Panc1 (cell line): ENCODE data around the gene NUBP2. TPM values are rescaled to one million over a fixed set of nuclear protein-coding genes. Genes with fewer than 3 reads are reported as not detected.

ENCODE experiments used
- ATAC-seq: fragments of 200-7000 bp; cut with Tn5 transposase; 2 replicates; pipeline ENCODE4 v1.9.1; 2020; ENCODE audit warnings: mild to moderate bottlenecking, moderate library complexity
- BruUV-seq: library from RNA; stranded (reverse); fragments of 400-500 nt; replicated peaks from 2 replicates; lab custom pipeline; 2021; lab: Mats Ljungman, UMichigan
- CTCF ChIA-PET: fragments of 300-600 bp; sonication (Branson Sonifier 250); formaldehyde crosslinking; loops from one replicate; lab custom pipeline; 2022; ENCODE audit warnings: antibody characterized with exemption; lab: Charles Lee
- POLR2A ChIA-PET: fragments of 300-600 bp; sonication (Branson Sonifier 250); formaldehyde crosslinking; loops from one replicate; lab custom pipeline; 2022; ENCODE audit warnings: antibody characterized with exemption; lab: Charles Lee
- DNase-seq: peaks from one replicate; pipeline ENCODE4 v3.0.0-alpha.2; 2010; ENCODE audit warnings: low read depth, low spot score
- H3K27ac ChIP-seq: 2 replicates; pipeline ENCODE4 v1.5.1; 2011; ENCODE audit warnings: mild to moderate bottlenecking, low read length, inconsistent platforms
- H3K27me3 ChIP-seq: fragments of 200-500 bp; sonication (Bioruptor generic); 2 replicates; pipeline ENCODE4 v1.6.0; 2014; ENCODE audit warnings: low read length, inconsistent platforms; ENCODE audit not compliant: control insufficient read depth, insufficient read depth
- H3K36me3 ChIP-seq: fragments of 200-500 bp; sonication (Bioruptor generic); 2 replicates; pipeline ENCODE4 v1.5.1; 2014; ENCODE audit warnings: inconsistent platforms, mild to moderate bottlenecking, low read length, moderate library complexity; ENCODE audit not compliant: control insufficient read depth, insufficient read depth
- H3K4me1 ChIP-seq: 2 replicates; pipeline ENCODE4 v1.5.1; 2011; ENCODE audit warnings: inconsistent platforms, mild to moderate bottlenecking, low read length, moderate library complexity; ENCODE audit not compliant: control insufficient read depth, insufficient read depth
- H3K4me3 ChIP-seq, 2 experiments: 2 replicates each; pipeline ENCODE4 v1.5.1; 2011 to 2012; ENCODE audit warnings: low read depth in 2 of 2, low read length in 2 of 2, mild to moderate bottlenecking in 2 of 2, inconsistent platforms in 1 of 2, moderate library complexity in 1 of 2
- H3K9me3 ChIP-seq: fragments of 200-500 bp; sonication (Bioruptor generic); 2 replicates; pipeline ENCODE4 v1.5.1; 2014; ENCODE audit warnings: low read depth, mild to moderate bottlenecking, inconsistent platforms, low read length, moderate library complexity; ENCODE audit not compliant: control insufficient read depth, insufficient read depth
- POLR2AphosphoS5 ChIP-seq: IDR thresholded peaks from 2 replicates; pipeline ENCODE4 v1.6.1; 2012; ENCODE audit warnings: mild to moderate bottlenecking, low read depth, low read length, moderate library complexity
- SIN3A ChIP-seq: IDR thresholded peaks from 2 replicates; pipeline ENCODE4 v1.6.1; 2012; ENCODE audit warnings: low read depth, mild to moderate bottlenecking, low read length, moderate library complexity, borderline replicate concordance; ENCODE audit not compliant: insufficient read depth
- TCF7L2 ChIP-seq: IDR thresholded peaks from 2 replicates; pipeline ENCODE4 v1.6.1; 2011; ENCODE audit warnings: mild to moderate bottlenecking, low read depth, low read length, inconsistent platforms
- in situ Hi-C: cut with HindIII; loops from 2 replicates; pipeline ENCODE4 v1.10.0; 2016; ENCODE audit warnings: low sequenced_read_pairs, low pct_unique_long_range_greater_than_20kb
- intact Hi-C: fragments of 100-400 bp; cut with micrococcal nuclease; formaldehyde crosslinking; loops from one replicate; pipeline ENCODE4 v1.10.0; 2022; ENCODE audit not compliant: unreplicated experiment
- total RNA-seq: library from RNA; stranded (reverse); gene quantifications from one replicate; pipeline ENCODE4 v1.2.1, GENCODE V29; 2021; ENCODE audit not compliant: unreplicated experiment
- TF ChIP-seq, protein P1 (sequence below), 2 experiments: IDR thresholded peaks; 2 replicates each; pipeline ENCODE4 v1.6.1; 2011 to 2012; ENCODE audit warnings: low read depth in 2 of 2, control low read depth in 1 of 2, low read length in 1 of 2, mild to moderate bottlenecking in 1 of 2, moderate library complexity in 1 of 2; ENCODE audit not compliant: insufficient read depth in 1 of 2
- TF ChIP-seq, protein P2 (sequence below): fragments of 450-650 bp; IDR thresholded peaks from 2 replicates; pipeline ENCODE4 v1.5.1; 2017; ENCODE audit warnings: mild to moderate bottlenecking

NUBP2 gene
- total RNA-seq, 1 experiment from 2014 or later, result 85.8 TPM

DNA sequence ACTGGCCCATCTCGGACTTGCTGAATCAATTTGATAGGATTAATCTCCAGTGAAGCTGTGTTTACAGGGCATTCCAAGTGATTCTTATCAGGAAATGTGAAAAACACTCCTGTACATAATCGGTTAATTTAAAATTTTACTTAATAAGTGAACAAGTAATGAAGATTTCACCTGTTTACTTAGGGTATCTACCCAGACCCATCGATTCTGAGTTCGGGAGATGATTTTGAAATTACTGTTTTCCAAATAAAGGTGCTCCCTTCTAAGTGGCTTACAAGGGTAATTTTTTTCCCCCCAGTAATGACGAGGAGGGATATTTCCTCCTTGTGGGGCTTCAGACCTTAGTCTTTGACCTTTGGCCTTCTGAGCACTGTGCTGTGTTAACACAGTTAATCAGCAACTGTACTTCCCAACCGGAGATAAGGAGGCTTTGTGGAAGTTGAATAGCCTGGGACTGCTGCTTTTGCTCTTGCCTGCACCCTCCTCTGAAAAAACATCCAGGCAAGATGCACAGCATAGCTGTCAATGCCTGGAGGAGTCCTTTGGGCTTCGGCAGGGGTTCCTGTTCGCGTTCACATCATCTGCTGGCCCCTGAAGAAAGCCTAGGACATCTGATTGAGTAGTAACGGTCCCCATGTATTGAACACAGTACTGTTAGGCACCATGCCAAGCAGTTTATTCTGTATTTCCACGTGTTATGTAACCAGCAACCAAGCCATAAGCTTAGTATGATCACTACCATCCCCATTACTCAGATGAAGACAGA lies 46.1 kb downstream of the NUBP2 start:
- intact Hi-C loops, result no loop called here
- Histone ChIP-seq H3K4me1 (peaks cover 17% of the 10 kb centered on the region), H3K4me3 (peak overlapping the region; percentile 99 to 100), H3K9me3 (no peaks in the 10 kb centered on the region), H3K27ac (peak overlapping the region; percentile 80), H3K36me3 (peaks cover 8% of the 10 kb centered on the region; the same call in 1 of the 2 replicates), H3K27me3 (no peaks in the 10 kb centered on the region)
- DNase-seq (no peak), ATAC-seq (no peak)
- no peak for TF ChIP-seq POLR2AphosphoS5
- TF ChIP-seq, protein P1, sequence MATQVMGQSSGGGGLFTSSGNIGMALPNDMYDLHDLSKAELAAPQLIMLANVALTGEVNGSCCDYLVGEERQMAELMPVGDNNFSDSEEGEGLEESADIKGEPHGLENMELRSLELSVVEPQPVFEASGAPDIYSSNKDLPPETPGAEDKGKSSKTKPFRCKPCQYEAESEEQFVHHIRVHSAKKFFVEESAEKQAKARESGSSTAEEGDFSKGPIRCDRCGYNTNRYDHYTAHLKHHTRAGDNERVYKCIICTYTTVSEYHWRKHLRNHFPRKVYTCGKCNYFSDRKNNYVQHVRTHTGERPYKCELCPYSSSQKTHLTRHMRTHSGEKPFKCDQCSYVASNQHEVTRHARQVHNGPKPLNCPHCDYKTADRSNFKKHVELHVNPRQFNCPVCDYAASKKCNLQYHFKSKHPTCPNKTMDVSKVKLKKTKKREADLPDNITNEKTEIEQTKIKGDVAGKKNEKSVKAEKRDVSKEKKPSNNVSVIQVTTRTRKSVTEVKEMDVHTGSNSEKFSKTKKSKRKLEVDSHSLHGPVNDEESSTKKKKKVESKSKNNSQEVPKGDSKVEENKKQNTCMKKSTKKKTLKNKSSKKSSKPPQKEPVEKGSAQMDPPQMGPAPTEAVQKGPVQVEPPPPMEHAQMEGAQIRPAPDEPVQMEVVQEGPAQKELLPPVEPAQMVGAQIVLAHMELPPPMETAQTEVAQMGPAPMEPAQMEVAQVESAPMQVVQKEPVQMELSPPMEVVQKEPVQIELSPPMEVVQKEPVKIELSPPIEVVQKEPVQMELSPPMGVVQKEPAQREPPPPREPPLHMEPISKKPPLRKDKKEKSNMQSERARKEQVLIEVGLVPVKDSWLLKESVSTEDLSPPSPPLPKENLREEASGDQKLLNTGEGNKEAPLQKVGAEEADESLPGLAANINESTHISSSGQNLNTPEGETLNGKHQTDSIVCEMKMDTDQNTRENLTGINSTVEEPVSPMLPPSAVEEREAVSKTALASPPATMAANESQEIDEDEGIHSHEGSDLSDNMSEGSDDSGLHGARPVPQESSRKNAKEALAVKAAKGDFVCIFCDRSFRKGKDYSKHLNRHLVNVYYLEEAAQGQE (IDR thresholded peaks at IDR 0.05; ENCODE audit: insufficient read depth in 1 of 2, low read depth in 2 of 2, low read length in 1 of 2), result no peak
- TF ChIP-seq SIN3A, result no peak
- TF ChIP-seq, protein P2, sequence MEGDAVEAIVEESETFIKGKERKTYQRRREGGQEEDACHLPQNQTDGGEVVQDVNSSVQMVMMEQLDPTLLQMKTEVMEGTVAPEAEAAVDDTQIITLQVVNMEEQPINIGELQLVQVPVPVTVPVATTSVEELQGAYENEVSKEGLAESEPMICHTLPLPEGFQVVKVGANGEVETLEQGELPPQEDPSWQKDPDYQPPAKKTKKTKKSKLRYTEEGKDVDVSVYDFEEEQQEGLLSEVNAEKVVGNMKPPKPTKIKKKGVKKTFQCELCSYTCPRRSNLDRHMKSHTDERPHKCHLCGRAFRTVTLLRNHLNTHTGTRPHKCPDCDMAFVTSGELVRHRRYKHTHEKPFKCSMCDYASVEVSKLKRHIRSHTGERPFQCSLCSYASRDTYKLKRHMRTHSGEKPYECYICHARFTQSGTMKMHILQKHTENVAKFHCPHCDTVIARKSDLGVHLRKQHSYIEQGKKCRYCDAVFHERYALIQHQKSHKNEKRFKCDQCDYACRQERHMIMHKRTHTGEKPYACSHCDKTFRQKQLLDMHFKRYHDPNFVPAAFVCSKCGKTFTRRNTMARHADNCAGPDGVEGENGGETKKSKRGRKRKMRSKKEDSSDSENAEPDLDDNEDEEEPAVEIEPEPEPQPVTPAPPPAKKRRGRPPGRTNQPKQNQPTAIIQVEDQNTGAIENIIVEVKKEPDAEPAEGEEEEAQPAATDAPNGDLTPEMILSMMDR, result no peak
- no peak for TF ChIP-seq TCF7L2
- in situ Hi-C loops, result no loop called here
- CTCF ChIA-PET, result interaction anchor here (0.6 kb wide), 1 partner anchor 94 kb away, joined by 3 read pairs; no protein-coding TSS in a partner anchor
- POLR2A ChIA-PET, result interaction anchor here (0.7 kb wide), 1 partner anchor 15 kb away, joined by 3 read pairs; no protein-coding TSS in a partner anchor
- BruUV-seq, result no TSS peak

DNA sequence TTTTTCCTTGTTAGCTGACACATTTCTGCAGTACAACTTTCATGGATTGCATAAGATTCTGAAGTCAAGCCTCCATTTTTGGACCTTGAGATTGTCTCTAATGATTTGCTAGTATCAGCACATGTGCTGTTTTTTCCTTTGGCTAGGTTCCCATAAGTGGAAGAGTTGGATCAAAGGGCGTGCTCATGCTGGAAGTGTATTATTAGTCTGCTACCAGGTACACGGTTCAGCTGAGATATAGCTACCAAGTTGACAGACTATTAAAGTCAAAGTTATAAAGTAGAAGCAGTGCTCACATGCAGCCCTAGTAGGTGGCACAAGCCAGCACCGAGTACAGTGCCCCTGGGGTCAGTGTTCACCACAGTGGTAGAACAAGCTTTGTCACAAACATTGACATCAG lies 47.5 kb downstream of the NUBP2 start:
- H3K27ac ChIP-seq, result no peak overlapping the region
- H3K36me3 ChIP-seq, result peaks cover 8% of the 10 kb centered on the region; the same call in 1 of the 2 replicates
- BruUV-seq, result no TSS peak
- H3K4me1 ChIP-seq, result peaks cover 11% of the 10 kb centered on the region
- no peaks in the 10 kb centered on the region for H3K27me3 ChIP-seq
- POLR2A ChIA-PET, result interaction anchor here (0.9 kb wide), 1 partner anchor 102 kb away, joined by 3 read pairs; no protein-coding TSS in a partner anchor
- H3K4me3 ChIP-seq, result no peak overlapping the region
- CTCF ChIA-PET, result no interaction called here
- ATAC-seq (no peak), DNase-seq (no peak)
- in situ Hi-C loops, result no loop called here
- intact Hi-C loops, result no loop called here
- no peak for TF ChIP-seq POLR2AphosphoS5
- no peaks in the 10 kb centered on the region for H3K9me3 ChIP-seq
